Fibroblast of villous mesenchyme (primary cell): ENCODE results near the gene PARD3. TPM values are rescaled to one million over a fixed set of nuclear protein-coding genes. Genes with fewer than 3 reads are reported as not detected.
A peak's percentile ranks its signal among the peaks of the same experiment; 100 is the strongest.

ENCODE experiments used
- DNase-seq: peaks from one replicate; pipeline ENCODE4 v3.0.0-alpha.2; 2010; ENCODE audit warnings: low read depth
- H3K4me3 ChIP-seq: 2 replicates; pipeline ENCODE4 v1.5.1; 2011; ENCODE audit warnings: low read depth, mild to moderate bottlenecking, low read length
- CTCF ChIP-seq: IDR thresholded peaks from 2 replicates; pipeline ENCODE4 v1.5.1; 2012; ENCODE audit warnings: low read depth, mild to moderate bottlenecking, low read length; ENCODE audit not compliant: insufficient read depth
- total RNA-seq: library from RNA; depleted of rRNA; stranded (reverse); fragments of >200 nt; gene quantifications from 2 replicates; pipeline ENCODE4 v1.2.3, GENCODE V29; 2012

PARD3 gene
- total RNA-seq, 1 donor, result 44.0 TPM

GRCh38 chr10:34506786-34507185, 308.3 kb downstream of the PARD3 start:
- H3K4me3 ChIP-seq, result no peak overlapping the region
- DNase-seq, result no peak
- no peak for TF ChIP-seq CTCF

- no peak overlapping the region for H3K4me3 ChIP-seq
- no peak for DNase-seq
- TF ChIP-seq CTCF, result no peak
These were observed 309.8 kb downstream of the PARD3 start for GRCh38 chr10:34505338-34505737.

GRCh38 chr10:34504534-34504933, 310.6 kb downstream of the PARD3 start:
- TF ChIP-seq CTCF, result no peak
- peak; percentile 54 for DNase-seq
- no peak overlapping the region for H3K4me3 ChIP-seq

- H3K4me3 ChIP-seq, result no peak overlapping the region
- no peak for DNase-seq
- no peak for TF ChIP-seq CTCF
These were observed 311.4 kb downstream of the PARD3 start for GRCh38 chr10:34503704-34504103.

- no peak overlapping the region for H3K4me3 ChIP-seq
- no peak for TF ChIP-seq CTCF
- DNase-seq, result no peak
These were observed 315.4 kb downstream of the PARD3 start for GRCh38 chr10:34499612-34500279.

- no peak overlapping the region for H3K4me3 ChIP-seq
- TF ChIP-seq CTCF, result no peak
- DNase-seq, result no peak
These were observed 316.3 kb downstream of the PARD3 start for GRCh38 chr10:34498821-34499220.

GRCh38 chr10:34495938-34496337, 319.2 kb downstream of the PARD3 start:
- TF ChIP-seq CTCF, result no peak
- H3K4me3 ChIP-seq, result no peak overlapping the region
- no peak for DNase-seq
